Natural killer cell (primary cell): ENCODE results near the gene GNAO1. TPM values are rescaled to one million over a fixed set of nuclear protein-coding genes. Genes with fewer than 3 reads are reported as not detected.

Source experiments
- ATAC-seq, 3 donors: fragments of 150-1000 bp in 2 of 3; fragments of 200-7000 bp in 1 of 3; cut with Tn5 transposase; 1 replicate in 1 of 3; 2 replicates in 2 of 3; pipeline ENCODE4 v1.10.0; 2021; ENCODE audit warnings: mild to moderate bottlenecking in 2 of 3, moderate library complexity in 2 of 3
- DNase-seq, 2 donors: peaks; one replicate each; pipeline versions ENCODE4 v3.0.0 to v3.0.0-alpha.2; 2013 to 2021; ENCODE audit warnings: mixed read lengths in 1 of 2
- H3K27ac ChIP-seq: one replicate; pipeline ENCODE4 v1.5.1; 2013; ENCODE audit warnings: mild to moderate bottlenecking, low read length
- H3K27me3 ChIP-seq: one replicate; pipeline ENCODE4 v1.6.1; 2013; ENCODE audit warnings: low read length; ENCODE audit not compliant: control insufficient read depth, insufficient read depth
- H3K36me3 ChIP-seq: one replicate; pipeline ENCODE4 v1.6.1; 2013; ENCODE audit warnings: low read length; ENCODE audit not compliant: control insufficient read depth, insufficient read depth
- H3K4me1 ChIP-seq: one replicate; pipeline ENCODE4 v1.6.1; 2013; ENCODE audit warnings: low read length; ENCODE audit not compliant: control insufficient read depth, insufficient read depth
- H3K4me3 ChIP-seq: one replicate; pipeline ENCODE4 v1.5.1; 2013; ENCODE audit warnings: low read length
- H3K9me3 ChIP-seq: one replicate; pipeline ENCODE4 v1.6.1; 2013; ENCODE audit warnings: low read length; ENCODE audit not compliant: control insufficient read depth, insufficient read depth
- H3K27ac Mint-ChIP-seq, 2 donors: one replicate each; pipeline ENCODE4 v1.8.0; 2022; ENCODE audit warnings: mild to moderate bottlenecking in 2 of 2, mixed read lengths in 2 of 2, moderate library complexity in 1 of 2
- H3K27me3 Mint-ChIP-seq, 2 donors: one replicate each; pipeline ENCODE4 v1.8.0; 2022; ENCODE audit warnings: low read depth in 2 of 2, mixed read lengths in 2 of 2
- H3K36me3 Mint-ChIP-seq: one replicate; pipeline ENCODE4 v1.8.0; 2022; ENCODE audit warnings: mixed read lengths
- H3K4me1 Mint-ChIP-seq, 2 donors: one replicate each; pipeline ENCODE4 v1.8.0; 2022; ENCODE audit warnings: mixed read lengths in 2 of 2
- H3K4me3 Mint-ChIP-seq: one replicate; pipeline ENCODE4 v1.8.0; 2022; ENCODE audit warnings: mild to moderate bottlenecking, moderate library complexity, mixed read lengths
- H3K9me3 Mint-ChIP-seq, 2 donors: one replicate each; pipeline ENCODE4 v1.8.0; 2022; ENCODE audit warnings: mixed read lengths in 2 of 2
- WGBS: methylation state at CpG from one replicate; pipeline ENCODE4 v1.1.7; 2013; ENCODE audit warnings: missing lambda C conversion rate; ENCODE audit not compliant: insufficient coverage; 5-methylcytosine and 5-hydroxymethylcytosine counted together
- intact Hi-C: fragments of 100-400 bp; cut with micrococcal nuclease; formaldehyde crosslinking; loops from one replicate; pipeline ENCODE4 v1.14.2; 2022
- total RNA-seq, 4 donors: library from RNA; stranded (reverse); fragments of 120-200 nt in 1 of 4; gene quantifications; one replicate each; pipeline versions ENCODE4 v1.2.3 to v1.2.4, GENCODE V29; 2013 to 2022
- TF ChIP-seq, protein P1 (sequence below): fragments of 200-600 bp; IDR thresholded peaks from one replicate; pipeline ENCODE4 v1.8.0; 2022; ENCODE audit warnings: antibody characterized with exemption

The GNAO1 gene
- total RNA-seq, 3 donors from 2014 or later (not counting 1 experiment from before 2014, with no cell fraction given): 0.45 to 4.6 (median 1.1) TPM

DNA sequence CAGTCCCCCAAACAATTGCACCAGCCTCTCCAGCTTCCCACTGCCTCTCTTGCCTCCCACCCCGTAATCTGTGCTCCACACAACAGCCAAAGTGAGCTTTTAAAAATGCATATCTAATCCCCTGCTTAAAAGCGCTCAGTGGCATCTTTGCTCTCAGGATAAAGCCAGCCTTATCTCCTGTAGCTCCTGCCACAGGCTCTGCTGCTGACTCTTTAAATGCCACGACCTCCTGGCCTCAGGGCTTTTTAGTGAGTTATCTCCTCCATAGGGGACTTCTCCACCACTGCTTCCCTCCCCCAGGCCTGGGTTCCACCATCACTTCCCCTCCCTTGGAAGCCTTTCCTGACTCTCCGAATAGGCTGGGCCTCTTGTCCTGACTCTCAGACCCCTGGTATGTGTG lies 98.6 kb downstream of the GNAO1 start:
- no peak for DNase-seq
- no peak for ATAC-seq
- WGBS: 86% methylated on average over 4 of the region's 4 CpGs
- Mint-ChIP-seq H3K4me1 (no peaks in the 10 kb centered on the region), H3K9me3 (no peaks in the 10 kb centered on the region), H3K4me3 (no peak overlapping the region), H3K27ac (no peak overlapping the region), H3K36me3 (no peaks in the 10 kb centered on the region), H3K27me3 (no peaks in the 10 kb centered on the region)
- Histone ChIP-seq H3K27me3 (no peaks in the 10 kb centered on the region), H3K36me3 (no peaks in the 10 kb centered on the region), H3K9me3 (no peaks in the 10 kb centered on the region), H3K4me1 (no peaks in the 10 kb centered on the region), H3K4me3 (no peak overlapping the region), H3K27ac (no peak overlapping the region)
- intact Hi-C loops: no loop called here
- TF ChIP-seq, protein P1, sequence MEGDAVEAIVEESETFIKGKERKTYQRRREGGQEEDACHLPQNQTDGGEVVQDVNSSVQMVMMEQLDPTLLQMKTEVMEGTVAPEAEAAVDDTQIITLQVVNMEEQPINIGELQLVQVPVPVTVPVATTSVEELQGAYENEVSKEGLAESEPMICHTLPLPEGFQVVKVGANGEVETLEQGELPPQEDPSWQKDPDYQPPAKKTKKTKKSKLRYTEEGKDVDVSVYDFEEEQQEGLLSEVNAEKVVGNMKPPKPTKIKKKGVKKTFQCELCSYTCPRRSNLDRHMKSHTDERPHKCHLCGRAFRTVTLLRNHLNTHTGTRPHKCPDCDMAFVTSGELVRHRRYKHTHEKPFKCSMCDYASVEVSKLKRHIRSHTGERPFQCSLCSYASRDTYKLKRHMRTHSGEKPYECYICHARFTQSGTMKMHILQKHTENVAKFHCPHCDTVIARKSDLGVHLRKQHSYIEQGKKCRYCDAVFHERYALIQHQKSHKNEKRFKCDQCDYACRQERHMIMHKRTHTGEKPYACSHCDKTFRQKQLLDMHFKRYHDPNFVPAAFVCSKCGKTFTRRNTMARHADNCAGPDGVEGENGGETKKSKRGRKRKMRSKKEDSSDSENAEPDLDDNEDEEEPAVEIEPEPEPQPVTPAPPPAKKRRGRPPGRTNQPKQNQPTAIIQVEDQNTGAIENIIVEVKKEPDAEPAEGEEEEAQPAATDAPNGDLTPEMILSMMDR: no peak

DNA sequence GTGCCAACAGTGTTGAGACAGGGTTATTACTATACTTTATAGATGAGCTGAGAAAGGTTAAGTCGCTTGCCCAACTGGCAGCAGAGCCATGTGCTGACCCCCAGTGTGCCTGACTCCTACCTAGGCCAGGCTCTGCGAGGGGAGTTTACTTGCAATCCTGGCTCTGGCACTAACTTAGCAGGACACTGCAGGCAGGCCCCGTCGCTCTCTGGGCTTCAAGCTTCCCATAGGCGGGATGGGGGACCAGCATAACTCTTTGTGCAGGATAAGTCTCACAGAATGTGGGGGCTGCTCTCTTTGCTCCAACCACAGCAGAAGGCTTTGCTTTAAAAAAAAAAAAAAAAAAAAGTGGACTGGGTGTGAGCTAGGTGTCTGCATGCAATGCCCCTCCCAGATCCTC lies 102.7 kb downstream of the GNAO1 start:
- Mint-ChIP-seq H3K9me3 (no peaks in the 10 kb centered on the region), H3K36me3 (no peaks in the 10 kb centered on the region), H3K4me1 (no peaks in the 10 kb centered on the region), H3K4me3 (no peak overlapping the region), H3K27me3 (peaks cover 0 to 10% of the 10 kb centered on the region in 2 donors), H3K27ac (no peak overlapping the region)
- Histone ChIP-seq H3K27me3 (no peaks in the 10 kb centered on the region), H3K9me3 (no peaks in the 10 kb centered on the region), H3K27ac (no peak overlapping the region), H3K4me1 (no peaks in the 10 kb centered on the region), H3K36me3 (no peaks in the 10 kb centered on the region), H3K4me3 (no peak overlapping the region)
- 99% methylated on average over 5 of the region's 5 CpGs for WGBS
- intact Hi-C loops: no loop called here
- no peak for ATAC-seq
- DNase-seq: no peak
- TF ChIP-seq, protein P1: no peak

DNA sequence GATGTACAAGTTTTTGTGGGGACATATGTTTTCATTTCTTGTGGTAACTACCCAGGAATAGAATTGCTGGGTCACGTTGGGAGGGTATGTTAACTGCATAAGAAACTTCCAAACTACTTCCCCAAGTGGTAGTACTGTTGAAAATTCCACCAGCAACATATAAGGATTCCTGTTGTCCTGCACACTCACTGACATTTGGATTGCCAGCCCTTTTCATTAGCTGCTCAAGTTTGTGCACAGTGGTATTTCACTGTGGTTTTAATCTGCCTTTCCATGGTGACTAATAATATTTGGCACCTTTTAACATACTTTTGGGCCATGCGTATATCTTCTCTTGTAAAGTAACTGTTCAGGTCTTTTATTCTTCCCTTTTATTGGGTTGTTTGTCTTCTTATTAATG lies 103.3 kb downstream of the GNAO1 start:
- no peak overlapping the region for H3K4me3 Mint-ChIP-seq
- intact Hi-C loops: no loop called here
- DNase-seq (no peak), ATAC-seq (no peak)
- peaks cover 0 to 10% of the 10 kb centered on the region in 2 donors for H3K27me3 Mint-ChIP-seq
- no peak overlapping the region for H3K27ac ChIP-seq
- H3K27ac Mint-ChIP-seq: no peak overlapping the region
- H3K36me3 Mint-ChIP-seq: no peaks in the 10 kb centered on the region
- no CpG with 5 or more reads among the region's 2 CpGs for WGBS
- TF ChIP-seq, protein P1: no peak
- H3K27me3 ChIP-seq: no peaks in the 10 kb centered on the region
- no peaks in the 10 kb centered on the region for H3K9me3 Mint-ChIP-seq
- H3K4me3 ChIP-seq: no peak overlapping the region
- H3K4me1 Mint-ChIP-seq: no peaks in the 10 kb centered on the region
- H3K4me1 ChIP-seq: no peaks in the 10 kb centered on the region
- H3K36me3 ChIP-seq: no peaks in the 10 kb centered on the region
- H3K9me3 ChIP-seq: no peaks in the 10 kb centered on the region

DNA sequence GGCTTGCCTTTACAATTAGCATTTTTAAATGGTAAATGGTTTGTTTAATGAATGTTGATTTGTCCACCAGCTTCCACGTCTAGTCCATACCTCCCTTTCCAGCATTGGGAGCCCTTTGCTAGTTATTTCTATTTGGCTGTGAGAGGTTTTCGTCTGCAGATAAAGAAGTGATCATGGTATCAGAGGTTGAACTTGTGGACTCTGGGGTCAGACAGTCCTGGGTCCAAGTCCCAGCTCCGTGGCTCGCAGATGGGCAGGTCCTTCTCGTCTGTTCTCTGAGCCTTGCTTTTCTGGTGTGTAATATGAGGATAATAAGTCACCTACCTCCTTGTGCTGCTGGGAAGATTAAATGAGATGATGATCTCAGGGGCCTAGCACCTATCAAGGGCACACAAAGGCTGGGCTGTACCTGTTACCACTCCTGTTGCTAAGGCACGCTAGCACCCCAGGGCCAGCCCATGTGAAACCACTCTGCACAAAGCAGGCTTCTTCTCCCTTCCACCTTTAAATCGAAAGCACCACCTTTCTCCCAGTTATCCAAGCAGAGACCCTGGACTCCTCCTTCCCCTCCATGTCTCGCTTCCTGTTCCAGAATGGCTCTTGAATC lies 103.9 kb downstream of the GNAO1 start:
- TF ChIP-seq, protein P1: no peak

More for the DNA sequence above, 103.9 kb downstream of the GNAO1 start:
- ATAC-seq: no peak
- DNase-seq: no peak
- H3K27ac ChIP-seq: no peak overlapping the region
- H3K27me3 Mint-ChIP-seq: peaks cover 0 to 10% of the 10 kb centered on the region in 2 donors
- no peak overlapping the region for H3K27ac Mint-ChIP-seq
- H3K9me3 ChIP-seq: no peaks in the 10 kb centered on the region
- no peaks in the 10 kb centered on the region for H3K4me1 ChIP-seq
- H3K4me3 Mint-ChIP-seq: no peak overlapping the region
- H3K9me3 Mint-ChIP-seq: no peaks in the 10 kb centered on the region
- H3K4me3 ChIP-seq: no peak overlapping the region
- no peaks in the 10 kb centered on the region for H3K4me1 Mint-ChIP-seq
- 88% methylated on average over 7 of the region's 8 CpGs for WGBS
- no peaks in the 10 kb centered on the region for H3K36me3 ChIP-seq
- intact Hi-C loops: no loop called here
- no peaks in the 10 kb centered on the region for H3K36me3 Mint-ChIP-seq
- no peaks in the 10 kb centered on the region for H3K27me3 ChIP-seq
